MCF 10A (cell line): ENCODE results near the gene FMOD. TPM values are rescaled to one million over a fixed set of nuclear protein-coding genes. Genes with fewer than 3 reads are reported as not detected.

Experiments
- BruUV-seq: library from RNA; stranded (reverse); fragments of 400-500 nt; replicated peaks from 2 replicates; lab custom pipeline; 2021; lab: Mats Ljungman, UMichigan
- CTCF ChIA-PET: fragments of 300-600 bp; sonication (Branson Sonifier 250); formaldehyde crosslinking; extraction: SDS; loops from one replicate; lab custom pipeline; 2021; ENCODE audit warnings: antibody characterized with exemption, inconsistent platforms; lab: Yijun Ruan, JAX
- POLR2A ChIA-PET: fragments of 300-600, 350-650 bp; sonication (Branson Sonifier 250); formaldehyde crosslinking; extraction: SDS; loops from one replicate; lab custom pipeline; 2020; ENCODE audit warnings: antibody characterized with exemption, inconsistent platforms; lab: Yijun Ruan, JAX
- DNase-seq: peaks from one replicate; pipeline ENCODE4 v3.0.0-alpha.2; 2018; ENCODE audit not compliant: unreplicated experiment
- H3K27ac Mint-ChIP-seq: one replicate; pipeline ENCODE4 v1.8.0; 2022; ENCODE audit warnings: mild to moderate bottlenecking, low read depth, mixed read lengths; ENCODE audit not compliant: unreplicated experiment
- H3K27me3 Mint-ChIP-seq: one replicate; pipeline ENCODE4 v1.8.0; 2022; ENCODE audit warnings: mixed read lengths; ENCODE audit not compliant: insufficient read depth, unreplicated experiment
- H3K36me3 Mint-ChIP-seq: one replicate; pipeline ENCODE4 v1.8.0; 2022; ENCODE audit warnings: mild to moderate bottlenecking, moderate library complexity, mixed read lengths; ENCODE audit not compliant: insufficient read depth, unreplicated experiment
- H3K4me1 Mint-ChIP-seq: one replicate; pipeline ENCODE4 v1.8.0; 2022; ENCODE audit warnings: mixed read lengths; ENCODE audit not compliant: insufficient read depth, unreplicated experiment
- H3K4me3 Mint-ChIP-seq: one replicate; pipeline ENCODE4 v1.8.0; 2022; ENCODE audit warnings: mild to moderate bottlenecking, moderate library complexity, mixed read lengths; ENCODE audit not compliant: unreplicated experiment
- H3K9me3 Mint-ChIP-seq: one replicate; pipeline ENCODE4 v1.8.0; 2022; ENCODE audit warnings: mixed read lengths; ENCODE audit not compliant: unreplicated experiment
- intact Hi-C: fragments of 100-400 bp; cut with micrococcal nuclease; formaldehyde crosslinking; loops from 2 replicates; pipeline ENCODE4 v1.14.1; 2022
- total RNA-seq: library from RNA; stranded (reverse); gene quantifications from 2 replicates; pipeline ENCODE4 v1.2.3, GENCODE V29; 2022
- TF ChIP-seq, protein P1 (sequence below): fragments of 200-600 bp; IDR thresholded peaks from one replicate; pipeline ENCODE4 v1.8.0; 2022; ENCODE audit warnings: antibody characterized with exemption, mild to moderate bottlenecking; ENCODE audit not compliant: unreplicated experiment

The FMOD gene
- total RNA-seq, 1 experiment from 2014 or later, result not detected

GRCh38 chr1:203366476-203366875 is 15.6 kb upstream of the FMOD start:
- ChIA-PET CTCF (interaction anchor here (0.7 to 21.9 kb wide), 3 partner anchors 24 to 122 kb away, joined by 4 to 422 read pairs (median 86); no protein-coding TSS in a partner anchor), POLR2A (interaction anchor here (0.6 kb wide), 1 partner anchor 19 kb away, joined by 4 read pairs; no protein-coding TSS in a partner anchor)
- H3K4me3 Mint-ChIP-seq, result no peak overlapping the region
- intact Hi-C loops, result no loop called here
- peaks cover 41% of the 10 kb centered on the region for H3K27me3 Mint-ChIP-seq
- no peaks in the 10 kb centered on the region for H3K9me3 Mint-ChIP-seq
- H3K27ac Mint-ChIP-seq, result no peak overlapping the region
- no peaks in the 10 kb centered on the region for H3K36me3 Mint-ChIP-seq
- BruUV-seq, result no TSS peak
- peaks cover 17% of the 10 kb centered on the region for H3K4me1 Mint-ChIP-seq
- no peak for DNase-seq
- TF ChIP-seq, protein P1, sequence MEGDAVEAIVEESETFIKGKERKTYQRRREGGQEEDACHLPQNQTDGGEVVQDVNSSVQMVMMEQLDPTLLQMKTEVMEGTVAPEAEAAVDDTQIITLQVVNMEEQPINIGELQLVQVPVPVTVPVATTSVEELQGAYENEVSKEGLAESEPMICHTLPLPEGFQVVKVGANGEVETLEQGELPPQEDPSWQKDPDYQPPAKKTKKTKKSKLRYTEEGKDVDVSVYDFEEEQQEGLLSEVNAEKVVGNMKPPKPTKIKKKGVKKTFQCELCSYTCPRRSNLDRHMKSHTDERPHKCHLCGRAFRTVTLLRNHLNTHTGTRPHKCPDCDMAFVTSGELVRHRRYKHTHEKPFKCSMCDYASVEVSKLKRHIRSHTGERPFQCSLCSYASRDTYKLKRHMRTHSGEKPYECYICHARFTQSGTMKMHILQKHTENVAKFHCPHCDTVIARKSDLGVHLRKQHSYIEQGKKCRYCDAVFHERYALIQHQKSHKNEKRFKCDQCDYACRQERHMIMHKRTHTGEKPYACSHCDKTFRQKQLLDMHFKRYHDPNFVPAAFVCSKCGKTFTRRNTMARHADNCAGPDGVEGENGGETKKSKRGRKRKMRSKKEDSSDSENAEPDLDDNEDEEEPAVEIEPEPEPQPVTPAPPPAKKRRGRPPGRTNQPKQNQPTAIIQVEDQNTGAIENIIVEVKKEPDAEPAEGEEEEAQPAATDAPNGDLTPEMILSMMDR, result no peak

DNA sequence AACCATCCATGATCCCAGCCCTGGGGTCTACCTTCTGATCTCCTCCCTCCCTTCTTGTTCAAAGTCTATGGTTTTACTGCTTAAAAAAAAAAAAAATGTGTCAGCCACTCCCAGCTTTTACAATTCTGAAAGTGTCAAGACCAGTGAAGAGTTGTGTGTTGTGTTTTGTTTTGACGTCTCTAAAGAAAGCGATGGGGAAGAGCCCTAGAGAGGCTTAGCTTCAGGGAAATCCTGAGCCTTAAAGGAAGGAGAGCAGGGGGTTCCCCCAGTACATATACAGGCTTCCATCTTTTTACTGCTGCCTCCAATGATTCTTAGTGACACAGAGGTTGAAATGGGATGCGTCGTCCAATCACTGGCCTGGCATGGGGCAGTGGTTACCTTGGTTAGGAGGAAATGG is 13.9 kb upstream of the FMOD start:
- Mint-ChIP-seq H3K4me3 (no peak overlapping the region), H3K27me3 (peaks cover 50% of the 10 kb centered on the region), H3K4me1 (peaks cover 17% of the 10 kb centered on the region), H3K27ac (no peak overlapping the region), H3K9me3 (no peaks in the 10 kb centered on the region), H3K36me3 (no peaks in the 10 kb centered on the region)
- DNase-seq, result no peak
- ChIA-PET POLR2A (interaction anchor here (0.7 to 1.2 kb wide), 2 partner anchors 38 to 59 kb away, joined by 3 read pairs; partner anchors contain the start of gene BTG2), CTCF (interaction anchor here (1.3 to 21.9 kb wide), 5 partner anchors 9 to 124 kb away, joined by 4 to 422 read pairs (median 6); no protein-coding TSS in a partner anchor)
- BruUV-seq, result no TSS peak
- TF ChIP-seq, protein P1, result no peak
- intact Hi-C loops, result no loop called here

- Mint-ChIP-seq H3K36me3 (no peaks in the 10 kb centered on the region), H3K9me3 (no peaks in the 10 kb centered on the region), H3K4me1 (peaks cover 11% of the 10 kb centered on the region), H3K27ac (no peak overlapping the region), H3K4me3 (no peak overlapping the region), H3K27me3 (peaks cover 55% of the 10 kb centered on the region)
- POLR2A ChIA-PET, result interaction anchor here (1.2 kb wide), 1 partner anchor 38 kb away, joined by 3 read pairs; no protein-coding TSS in a partner anchor
- CTCF ChIA-PET, result interaction anchor here (1.5 to 21.9 kb wide), 4 partner anchors 11 to 124 kb away, joined by 6 to 422 read pairs (median 86); no protein-coding TSS in a partner anchor
- DNase-seq, result no peak
- TF ChIP-seq, protein P1, result no peak
- no TSS peak for BruUV-seq
- intact Hi-C loops, result no loop called here
Measured at GRCh38 chr1:203364094-203364801, 13.3 kb upstream of the FMOD start.

DNA sequence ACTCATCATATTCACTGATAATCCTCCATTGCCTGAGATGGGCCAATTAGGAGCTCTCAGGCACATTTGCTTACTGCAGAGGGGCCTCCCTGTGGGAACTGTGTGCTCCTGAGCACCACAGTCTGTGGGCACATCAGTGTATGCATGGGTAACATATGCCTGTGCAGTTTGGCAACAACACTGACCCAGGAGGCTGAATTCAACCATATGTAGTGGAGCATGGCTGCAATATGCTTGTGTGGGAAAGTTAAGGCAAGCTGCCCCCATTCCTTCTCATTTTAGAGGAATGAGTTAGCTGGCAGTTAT is 11.8 kb upstream of the FMOD start:
- TF ChIP-seq, protein P1, result no peak
- BruUV-seq, result no TSS peak

More for the DNA sequence above, 11.8 kb upstream of the FMOD start:
- ChIA-PET CTCF (interaction anchor here (0.6 to 21.9 kb wide), 4 partner anchors 11 to 126 kb away, joined by 3 to 422 read pairs (median 86); no protein-coding TSS in a partner anchor), POLR2A (interaction anchor here (0.5 to 0.7 kb wide), 2 partner anchors 296 to 332 kb away, joined by 3 to 4 read pairs; no protein-coding TSS in a partner anchor)
- Mint-ChIP-seq H3K4me1 (no peaks in the 10 kb centered on the region), H3K27ac (no peak overlapping the region), H3K4me3 (no peak overlapping the region), H3K27me3 (peaks cover 71% of the 10 kb centered on the region), H3K9me3 (no peaks in the 10 kb centered on the region), H3K36me3 (no peaks in the 10 kb centered on the region)
- no peak for DNase-seq
- intact Hi-C loops, result no loop called here
